Smooth muscle cell (in vitro differentiated cells): ENCODE data around the gene KLHL40. TPM values are rescaled to one million over a fixed set of nuclear protein-coding genes. Genes with fewer than 3 reads are reported as not detected.

Experiments
- DNase-seq: peaks from one replicate; lab custom pipeline; 2025; ENCODE audit not compliant: unreplicated experiment; lab: John Stamatoyannopoulos, UW
- H2AFZ ChIP-seq: fragments of 200-600 bp; sonication (generic); 2 replicates; pipeline ENCODE4 v1.6.0; 2016; ENCODE audit warnings: antibody characterized with exemption, low read depth, mild to moderate bottlenecking
- H3F3A ChIP-seq: fragments of 200-600 bp; sonication (generic); 2 replicates; pipeline ENCODE4 v1.6.0; 2017; ENCODE audit warnings: antibody characterized with exemption, low read depth
- H3K27ac ChIP-seq: fragments of 200-600 bp; sonication (generic); 2 replicates; pipeline ENCODE4 v1.5.1; 2016; ENCODE audit warnings: low read depth, mild to moderate bottlenecking
- H3K27me3 ChIP-seq: fragments of 200-600 bp; sonication (generic); 2 replicates; pipeline ENCODE4 v1.6.1; 2016; ENCODE audit warnings: low read depth, mild to moderate bottlenecking
- H3K36me3 ChIP-seq: fragments of 200-600 bp; sonication (generic); 2 replicates; pipeline ENCODE4 v1.5.1; 2016; ENCODE audit warnings: low read depth
- H3K4me1 ChIP-seq: fragments of 200-600 bp; sonication (generic); 2 replicates; pipeline ENCODE4 v1.5.1; 2016; ENCODE audit warnings: low read depth
- H3K4me2 ChIP-seq: fragments of 200-600 bp; sonication (generic); 2 replicates; pipeline ENCODE4 v1.6.0; 2016; ENCODE audit warnings: mild to moderate bottlenecking
- H3K4me3 ChIP-seq: fragments of 200-600 bp; sonication (generic); 2 replicates; pipeline ENCODE4 v1.5.1; 2016; ENCODE audit warnings: mild to moderate bottlenecking
- H3K79me2 ChIP-seq: fragments of 200-600 bp; sonication (generic); 2 replicates; pipeline ENCODE4 v1.6.0; 2016; ENCODE audit warnings: low read depth, mild to moderate bottlenecking
- H3K9ac ChIP-seq: fragments of 200-600 bp; sonication (generic); 2 replicates; pipeline ENCODE4 v1.6.0; 2016; ENCODE audit warnings: low read depth
- H3K9me3 ChIP-seq: fragments of 200-600 bp; sonication (generic); replicated peaks from 2 replicates; pipeline ENCODE4 v1.5.1; 2016; ENCODE audit warnings: low read depth
- H4K20me1 ChIP-seq: fragments of 200-600 bp; sonication (generic); 2 replicates; pipeline ENCODE4 v1.6.0; 2016; ENCODE audit warnings: low read depth
- WGBS: methylation state at CpG from one replicate; pipeline ENCODE4 v1.1.7; 2016; ENCODE audit warnings: low lambda C conversion rate; 5-methylcytosine and 5-hydroxymethylcytosine counted together
- polyA plus RNA-seq: library from polyadenylated mRNA; unstranded; fragments of >200 nt; fragmentation: Nextera tagmentation; extraction: Ambion mirVana; gene quantifications from 2 replicates; pipeline ENCODE4 v1.2.1, GENCODE V29; 2016
- total RNA-seq: library from RNA; depleted of rRNA; stranded (reverse); fragments of >200 nt; gene quantifications from 2 replicates; pipeline ENCODE4 v1.2.3, GENCODE V29; 2014
- TF ChIP-seq, protein P1 (sequence below): fragments of 200-600 bp; sonication (generic); IDR thresholded peaks from 2 replicates; pipeline ENCODE4 v1.5.1; 2017; ENCODE audit warnings: borderline replicate concordance, mild to moderate bottlenecking, antibody characterized with exemption; ENCODE audit not compliant: insufficient read depth, poor library complexity, severe bottlenecking

KLHL40 gene
- total and polyA plus RNA-seq, 2 experiments from 2014 or later = not detected

DNA sequence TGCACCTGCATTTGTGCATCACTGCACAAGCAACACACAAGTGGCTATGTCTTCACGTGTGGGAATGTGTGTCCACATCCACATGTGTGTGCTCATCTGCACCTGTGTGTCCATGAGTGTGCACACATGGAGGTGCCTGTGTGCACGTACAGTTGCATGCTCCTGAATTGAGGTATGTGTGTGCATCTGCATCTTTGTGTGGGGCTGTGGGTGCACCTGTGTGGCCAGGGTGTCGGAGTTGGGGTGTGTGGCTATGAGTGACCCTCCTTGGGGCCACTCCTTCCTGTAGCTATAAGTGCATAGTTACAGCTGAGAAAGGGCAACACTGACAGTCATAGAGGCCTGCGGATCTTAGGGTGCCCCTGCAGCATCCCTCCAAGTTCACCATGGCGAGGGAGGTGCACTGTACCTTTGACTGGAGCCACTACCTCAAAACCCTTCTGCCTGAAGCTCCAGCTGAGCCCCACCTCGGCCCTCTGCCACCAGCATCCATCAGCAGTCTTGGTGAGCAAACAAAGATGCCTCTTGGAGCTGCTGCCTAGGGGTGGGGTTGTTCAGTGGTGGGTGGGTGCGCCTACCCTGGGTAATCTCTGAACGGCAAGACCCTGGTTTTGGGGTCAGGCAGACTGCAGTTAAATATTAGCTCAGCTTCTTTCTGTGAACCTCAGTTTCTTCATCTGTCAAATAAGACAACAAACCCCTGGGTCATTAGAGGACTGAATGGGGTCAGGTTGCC is 22.5 kb downstream of the KLHL40 start:
- Histone ChIP-seq H4K20me1 (no peaks in the 10 kb centered on the region), H3K4me2 (no peak overlapping the region), H3K79me2 (no peaks in the 10 kb centered on the region), H3K27me3 (no peaks in the 10 kb centered on the region), H3K4me3 (no peak overlapping the region), H3K4me1 (no peaks in the 10 kb centered on the region), H3K9ac (no peak overlapping the region), H2AFZ (no peak overlapping the region), H3F3A (no peaks in the 10 kb centered on the region), H3K36me3 (no peaks in the 10 kb centered on the region), H3K27ac (no peak overlapping the region), H3K9me3 (no peaks in the 10 kb centered on the region)
- TF ChIP-seq, protein P1, sequence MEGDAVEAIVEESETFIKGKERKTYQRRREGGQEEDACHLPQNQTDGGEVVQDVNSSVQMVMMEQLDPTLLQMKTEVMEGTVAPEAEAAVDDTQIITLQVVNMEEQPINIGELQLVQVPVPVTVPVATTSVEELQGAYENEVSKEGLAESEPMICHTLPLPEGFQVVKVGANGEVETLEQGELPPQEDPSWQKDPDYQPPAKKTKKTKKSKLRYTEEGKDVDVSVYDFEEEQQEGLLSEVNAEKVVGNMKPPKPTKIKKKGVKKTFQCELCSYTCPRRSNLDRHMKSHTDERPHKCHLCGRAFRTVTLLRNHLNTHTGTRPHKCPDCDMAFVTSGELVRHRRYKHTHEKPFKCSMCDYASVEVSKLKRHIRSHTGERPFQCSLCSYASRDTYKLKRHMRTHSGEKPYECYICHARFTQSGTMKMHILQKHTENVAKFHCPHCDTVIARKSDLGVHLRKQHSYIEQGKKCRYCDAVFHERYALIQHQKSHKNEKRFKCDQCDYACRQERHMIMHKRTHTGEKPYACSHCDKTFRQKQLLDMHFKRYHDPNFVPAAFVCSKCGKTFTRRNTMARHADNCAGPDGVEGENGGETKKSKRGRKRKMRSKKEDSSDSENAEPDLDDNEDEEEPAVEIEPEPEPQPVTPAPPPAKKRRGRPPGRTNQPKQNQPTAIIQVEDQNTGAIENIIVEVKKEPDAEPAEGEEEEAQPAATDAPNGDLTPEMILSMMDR = no peak
- 82% methylated on average over 8 of the region's 8 CpGs for WGBS
- no peak for DNase-seq

DNA sequence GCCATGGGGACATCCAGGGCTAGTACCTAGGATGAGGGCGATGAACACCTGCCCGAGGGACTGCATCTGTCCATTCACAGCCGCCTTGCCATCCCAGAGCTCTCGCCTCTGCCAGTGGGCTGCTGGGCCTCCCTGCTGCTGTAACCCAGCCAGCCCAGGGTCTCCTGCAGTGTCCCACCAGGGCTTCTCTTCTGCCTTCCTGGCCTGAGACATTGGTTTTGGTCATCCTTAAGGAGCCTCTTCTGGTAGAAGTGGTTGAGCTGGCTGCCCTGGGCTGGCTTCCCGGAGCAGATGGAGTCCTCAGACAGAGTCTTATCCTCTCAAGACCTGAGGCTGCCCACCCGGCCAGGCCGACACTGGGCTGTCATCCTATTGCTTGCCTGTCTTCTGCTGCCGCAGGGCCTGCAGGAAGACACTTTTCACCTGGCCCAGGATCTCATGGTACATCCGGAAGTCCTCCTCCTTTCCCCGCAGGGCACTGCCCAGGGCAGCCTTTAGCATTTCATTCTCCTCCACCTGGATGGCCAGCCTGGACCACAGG is 23.3 kb downstream of the KLHL40 start:
- no peak overlapping the region for H3K27ac ChIP-seq
- TF ChIP-seq, protein P1 = no peak
- H3K4me2 ChIP-seq = no peak overlapping the region
- H3K9me3 ChIP-seq = no peaks in the 10 kb centered on the region
- H3K4me1 ChIP-seq = no peaks in the 10 kb centered on the region
- no peak overlapping the region for H2AFZ ChIP-seq
- no peaks in the 10 kb centered on the region for H3F3A ChIP-seq
- 91% methylated on average over 10 of the region's 10 CpGs for WGBS
- no peak for DNase-seq
- H3K4me3 ChIP-seq = no peak overlapping the region
- H3K27me3 ChIP-seq = no peaks in the 10 kb centered on the region
- no peaks in the 10 kb centered on the region for H3K79me2 ChIP-seq
- no peaks in the 10 kb centered on the region for H4K20me1 ChIP-seq
- no peaks in the 10 kb centered on the region for H3K36me3 ChIP-seq
- no peak overlapping the region for H3K9ac ChIP-seq

DNA sequence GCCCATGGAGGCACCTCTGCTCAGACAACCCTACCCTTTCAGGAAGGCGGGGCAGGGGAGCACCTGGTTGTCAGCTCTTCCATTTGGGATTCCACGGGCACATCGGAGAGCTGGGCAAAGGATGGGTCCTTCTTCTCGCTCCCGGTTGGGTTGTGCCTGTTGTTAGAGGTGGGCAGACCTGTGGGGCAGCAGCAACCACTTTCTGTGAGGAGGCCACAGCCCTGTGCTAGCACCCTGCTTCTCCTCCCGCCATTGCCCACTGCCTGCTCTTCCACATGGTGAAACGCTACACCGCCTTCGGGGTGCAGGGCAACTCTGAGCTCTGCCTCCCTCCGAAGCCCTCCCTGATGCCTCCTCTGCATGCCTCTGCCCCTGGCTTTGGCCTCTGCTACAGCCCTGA is 24.3 kb downstream of the KLHL40 start:
- Histone ChIP-seq H2AFZ (no peak overlapping the region), H3K79me2 (no peaks in the 10 kb centered on the region), H3K9ac (no peak overlapping the region), H3K4me2 (no peak overlapping the region), H3K27ac (no peak overlapping the region), H4K20me1 (no peaks in the 10 kb centered on the region), H3F3A (no peaks in the 10 kb centered on the region), H3K9me3 (no peaks in the 10 kb centered on the region), H3K4me1 (no peaks in the 10 kb centered on the region), H3K36me3 (no peaks in the 10 kb centered on the region), H3K4me3 (no peak overlapping the region), H3K27me3 (no peaks in the 10 kb centered on the region)
- TF ChIP-seq, protein P1 = no peak
- WGBS = 94% methylated on average over 10 of the region's 10 CpGs
- DNase-seq = no peak
